Esophagus (tissue), 2 donors: Measurements from ENCODE around the gene CX3CL1. TPM values are rescaled to one million over a fixed set of nuclear protein-coding genes. Genes with fewer than 3 reads are reported as not detected.

Source experiments
- H3K27ac ChIP-seq, 2 donors: one replicate each; pipeline ENCODE4 v1.5.1; 2013; ENCODE audit warnings: low read depth in 2 of 2, mild to moderate bottlenecking in 2 of 2, inconsistent platforms in 1 of 2, low read length in 1 of 2, moderate library complexity in 1 of 2
- H3K27me3 ChIP-seq, 2 donors: one replicate each; pipeline ENCODE4 v1.6.1; 2013; ENCODE audit warnings: low read length in 2 of 2, control low read depth in 1 of 2, mild to moderate bottlenecking in 1 of 2; ENCODE audit not compliant: insufficient read depth in 2 of 2, control insufficient read depth in 1 of 2
- H3K36me3 ChIP-seq, 2 donors: one replicate each; pipeline ENCODE4 v1.6.1; 2013; ENCODE audit warnings: low read length in 1 of 2; ENCODE audit not compliant: control insufficient read depth in 2 of 2, insufficient read depth in 2 of 2
- H3K4me1 ChIP-seq, 2 donors: one replicate each; pipeline ENCODE4 v1.6.1; 2013; ENCODE audit warnings: low read length in 1 of 2; ENCODE audit not compliant: control insufficient read depth in 2 of 2, insufficient read depth in 2 of 2
- H3K4me3 ChIP-seq, 2 donors: one replicate each; pipeline ENCODE4 v1.5.1; 2013; ENCODE audit warnings: low read length in 2 of 2, mild to moderate bottlenecking in 2 of 2, low read depth in 1 of 2, moderate library complexity in 1 of 2
- H3K9me3 ChIP-seq, 2 donors: one replicate each; pipeline ENCODE4 v1.6.1; 2013; ENCODE audit warnings: mild to moderate bottlenecking in 2 of 2, low read depth in 1 of 2, low read length in 1 of 2, moderate library complexity in 1 of 2; ENCODE audit not compliant: control insufficient read depth in 2 of 2, insufficient read depth in 1 of 2
- WGBS, 2 donors: extraction: QIAGEN DNeasy Blood & Tissue Kit; methylation state at CpG; one replicate each; pipeline ENCODE4 v1.1.7; 2013; 5-methylcytosine and 5-hydroxymethylcytosine counted together
- polyA plus RNA-seq, 2 donors: library from polyadenylated mRNA; stranded (reverse); fragments of 200-250 nt; gene quantifications; one replicate each; pipeline ENCODE4 v1.2.3, GENCODE V29; 2013
- donor health status: healthy with polysubstance abuse.
- donor health status: Bipolar disorder and iron deficiency.

Gene CX3CL1
- polyA plus RNA-seq, 2 donors: 5.0 to 5.9 TPM

DNA sequence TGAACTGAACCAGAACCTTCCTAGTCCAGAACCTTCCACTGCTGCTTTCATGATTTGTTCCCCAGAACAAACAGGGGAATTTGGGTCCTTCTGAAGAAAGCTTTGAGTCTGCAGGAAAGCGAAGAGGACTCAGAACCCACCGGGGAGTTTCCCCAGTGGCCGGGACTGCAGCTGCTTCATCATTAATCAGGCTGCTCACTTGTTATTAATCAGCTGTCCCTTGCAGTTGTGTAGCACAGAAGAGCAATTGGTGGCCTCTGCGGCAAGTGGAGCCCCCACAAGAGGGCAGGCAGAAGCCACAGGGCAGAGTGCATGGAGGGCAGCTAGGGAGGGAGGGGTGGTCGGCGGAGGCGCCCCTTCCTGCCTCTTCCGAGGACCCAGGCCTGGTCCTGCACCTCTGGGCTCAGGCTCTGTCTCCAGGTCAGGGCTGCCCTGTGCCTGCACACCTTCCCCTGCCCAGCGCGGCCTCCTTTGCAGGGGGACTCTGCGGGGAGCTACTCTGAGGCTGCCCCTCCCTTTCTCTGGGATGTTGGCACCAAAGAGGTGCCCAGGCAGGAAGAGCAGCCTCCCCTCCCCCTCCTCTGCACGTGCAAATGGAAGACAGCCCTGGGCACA lies 39.2 kb downstream of the CX3CL1 start:
- 54 to 56% methylated on average over 12 of the region's 12 CpGs for WGBS, 2 donors
- Histone ChIP-seq H3K27ac (no peak overlapping the region), H3K4me3 (no peak overlapping the region), H3K9me3 (no peaks in the 10 kb centered on the region), H3K4me1 (peaks cover 0 to 11% of the 10 kb centered on the region in 2 donors), H3K27me3 (no peaks in the 10 kb centered on the region), H3K36me3 (no peaks in the 10 kb centered on the region)

DNA sequence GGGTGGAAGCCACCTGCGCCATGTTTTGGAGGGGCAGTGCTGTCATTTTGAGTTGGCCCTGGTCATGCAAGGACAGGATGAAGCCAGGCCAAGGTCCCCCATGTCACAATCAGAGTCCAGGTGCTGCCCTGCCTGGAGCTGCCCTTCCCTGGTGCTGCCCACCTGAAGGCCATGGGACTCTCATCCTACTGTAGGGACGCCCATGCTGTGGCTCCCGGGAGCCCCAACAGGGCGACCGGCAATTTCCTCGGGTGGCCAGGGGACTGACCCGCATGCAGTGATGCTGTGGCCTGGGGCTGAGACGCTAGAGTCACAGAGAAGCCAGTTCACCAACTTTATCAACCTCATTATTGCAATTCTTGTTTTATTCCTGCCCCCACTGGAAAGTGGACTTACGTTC lies 40.3 kb downstream of the CX3CL1 start:
- peaks cover 0 to 16% of the 10 kb centered on the region in 2 donors for H3K4me1 ChIP-seq
- no peak overlapping the region for H3K27ac ChIP-seq
- no peaks in the 10 kb centered on the region for H3K9me3 ChIP-seq
- H3K4me3 ChIP-seq: no peak overlapping the region
- WGBS, 2 donors: 91 to 93% methylated on average over 9 of the region's 9 CpGs
- no peaks in the 10 kb centered on the region for H3K27me3 ChIP-seq
- no peaks in the 10 kb centered on the region for H3K36me3 ChIP-seq

- 84 to 91% methylated on average over 5 of the region's 5 CpGs for WGBS, 2 donors
- Histone ChIP-seq H3K27me3 (no peaks in the 10 kb centered on the region), H3K36me3 (no peaks in the 10 kb centered on the region), H3K9me3 (no peaks in the 10 kb centered on the region), H3K4me3 (no peak overlapping the region), H3K4me1 (peaks cover 0 to 16% of the 10 kb centered on the region in 2 donors), H3K27ac (no peak overlapping the region)
Measured at GRCh38 chr16:57413301-57413730, 41.0 kb downstream of the CX3CL1 start.

DNA sequence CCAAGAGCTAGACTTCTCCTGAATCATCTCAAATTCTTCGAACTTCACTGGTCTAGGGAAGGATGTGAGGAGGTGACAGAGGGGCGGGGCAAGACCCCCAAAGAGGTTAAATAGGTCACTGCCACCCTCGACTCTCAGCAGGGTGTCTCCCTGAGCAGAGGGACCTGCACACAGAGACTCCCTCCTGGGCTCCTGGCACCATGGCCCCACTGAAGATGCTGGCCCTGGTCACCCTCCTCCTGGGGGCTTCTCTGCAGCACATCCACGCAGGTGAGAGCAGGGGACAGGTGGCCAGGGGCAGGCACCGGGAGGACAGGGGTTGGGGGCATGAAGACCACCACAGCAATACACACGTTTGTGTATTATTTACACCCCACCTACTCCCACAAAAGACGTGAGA lies 41.4 kb downstream of the CX3CL1 start:
- Histone ChIP-seq H3K4me1 (peaks cover 0 to 16% of the 10 kb centered on the region in 2 donors), H3K27me3 (no peaks in the 10 kb centered on the region), H3K9me3 (no peaks in the 10 kb centered on the region), H3K36me3 (no peaks in the 10 kb centered on the region), H3K27ac (no peak overlapping the region), H3K4me3 (no peak overlapping the region)
- WGBS, 2 donors: 56 to 74% methylated on average over 7 of the region's 7 CpGs

GRCh38 chr16:57416084-57416483 lies 43.8 kb downstream of the CX3CL1 start:
- H3K9me3 ChIP-seq: no peaks in the 10 kb centered on the region
- H3K27ac ChIP-seq: no peak overlapping the region
- 85 to 89% methylated on average over 16 of the region's 16 CpGs for WGBS, 2 donors
- H3K4me3 ChIP-seq: no peak overlapping the region
- H3K27me3 ChIP-seq: no peaks in the 10 kb centered on the region
- peaks cover 0 to 7% of the 10 kb centered on the region in 2 donors for H3K4me1 ChIP-seq
- no peaks in the 10 kb centered on the region for H3K36me3 ChIP-seq

- Histone ChIP-seq H3K27ac (no peak overlapping the region), H3K27me3 (no peaks in the 10 kb centered on the region), H3K4me1 (peaks cover 0 to 7% of the 10 kb centered on the region in 2 donors), H3K4me3 (no peak overlapping the region), H3K36me3 (no peaks in the 10 kb centered on the region), H3K9me3 (no peaks in the 10 kb centered on the region)
- 69 to 78% methylated on average over 6 of the region's 6 CpGs for WGBS, 2 donors
Measured at GRCh38 chr16:57419506-57419905, 47.2 kb downstream of the CX3CL1 start.

DNA sequence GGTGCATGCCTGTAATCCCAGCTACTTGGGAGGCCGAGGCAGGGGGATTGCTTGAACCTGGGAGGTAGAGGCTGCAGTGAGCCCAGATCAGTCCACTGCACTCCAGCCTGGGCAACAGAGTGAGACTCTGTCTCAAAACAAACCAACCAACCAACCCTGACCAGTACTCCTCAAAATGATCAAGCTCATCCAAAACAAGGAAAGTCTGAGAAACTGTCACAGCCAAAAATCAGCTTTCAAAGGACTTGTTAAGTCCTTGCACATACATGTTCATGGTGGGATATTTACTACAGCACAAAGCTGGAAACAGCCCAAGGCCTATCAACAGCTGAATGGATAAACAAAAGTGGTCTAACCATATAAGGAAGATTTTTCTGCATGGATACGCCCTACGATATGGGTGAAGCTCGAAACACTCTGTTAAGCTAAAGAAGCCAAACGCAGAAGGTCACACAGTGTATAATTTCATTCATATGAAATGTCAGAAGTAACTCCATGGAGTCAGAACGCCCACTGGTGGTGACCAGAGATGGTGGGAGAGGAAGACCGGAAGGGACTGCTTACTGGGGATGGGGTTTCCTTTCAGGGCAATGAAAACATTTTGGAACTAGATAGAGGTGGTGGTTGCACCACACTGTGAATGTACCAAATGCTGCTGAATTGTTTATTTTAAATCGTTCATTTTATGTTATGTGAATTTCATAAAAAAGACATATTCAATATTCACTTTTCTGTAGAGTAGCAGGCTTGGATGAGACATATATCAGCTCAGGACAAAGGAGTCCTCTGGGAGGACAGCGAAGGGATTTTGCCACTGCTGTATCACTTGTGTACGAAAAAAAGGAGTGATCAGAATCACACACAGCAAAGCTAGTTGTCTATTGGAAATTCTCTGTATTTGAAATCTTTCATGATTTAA lies 50.0 kb downstream of the CX3CL1 start:
- 36 to 44% methylated on average over 10 of the region's 10 CpGs for WGBS, 2 donors
- Histone ChIP-seq H3K4me1 (no peaks in the 10 kb centered on the region), H3K36me3 (no peaks in the 10 kb centered on the region), H3K27me3 (no peaks in the 10 kb centered on the region), H3K9me3 (no peaks in the 10 kb centered on the region), H3K27ac (peak overlapping the region in 1 of 2 donors; percentile 30), H3K4me3 (no peak overlapping the region)

DNA sequence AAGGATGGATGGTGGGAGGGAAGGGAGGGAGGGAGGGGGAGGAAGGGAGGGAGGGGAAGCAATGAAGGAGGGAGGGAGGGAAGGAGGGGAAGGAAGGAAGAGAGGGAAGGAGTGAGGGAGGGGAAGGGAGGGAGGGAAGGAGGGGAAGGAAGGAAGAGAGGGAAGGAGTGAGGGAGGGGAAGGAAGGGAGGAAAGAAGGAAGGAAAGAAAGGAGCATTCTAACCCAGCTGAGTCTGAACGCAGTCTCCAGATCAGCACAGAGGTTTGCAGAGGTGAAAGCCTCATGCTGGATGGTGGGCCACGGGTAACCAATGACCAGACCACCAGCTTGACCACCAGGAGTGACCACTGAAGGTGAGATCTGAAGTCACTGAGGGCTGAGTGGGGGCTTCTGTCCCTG lies 50.9 kb downstream of the CX3CL1 start:
- 81 to 84% methylated on average over 2 of the region's 2 CpGs for WGBS, 2 donors
- H3K4me3 ChIP-seq: no peak overlapping the region

DNA sequence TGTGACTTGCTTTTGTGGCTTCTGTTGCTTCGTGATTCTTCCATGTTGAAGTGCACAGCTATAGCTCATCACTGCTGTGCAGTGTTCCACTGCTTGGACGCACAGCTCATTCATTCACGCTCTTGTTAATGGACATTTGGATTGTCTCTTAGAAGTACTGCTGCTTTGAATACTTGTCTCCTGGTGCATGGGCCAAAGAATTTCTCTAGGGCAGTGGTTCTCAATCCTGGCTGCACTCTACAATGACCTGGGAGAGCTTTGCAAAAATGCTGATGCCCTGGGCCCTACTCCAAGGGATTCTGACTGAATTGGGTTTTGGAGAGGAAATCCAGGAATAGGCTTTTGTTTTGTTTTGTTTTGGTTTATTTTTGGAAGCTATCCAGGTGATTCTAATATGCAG lies 52.3 kb downstream of the CX3CL1 start:
- WGBS, 2 donors: 67 to 88% methylated on average over 3 of the region's 3 CpGs
- Histone ChIP-seq H3K9me3 (no peaks in the 10 kb centered on the region), H3K36me3 (peaks cover 4 to 9% of the 10 kb centered on the region in 2 donors), H3K27ac (no peak overlapping the region), H3K27me3 (no peaks in the 10 kb centered on the region), H3K4me1 (no peaks in the 10 kb centered on the region), H3K4me3 (no peak overlapping the region)

More for the DNA sequence above, 50.9 kb downstream of the CX3CL1 start:
- no peaks in the 10 kb centered on the region for H3K36me3 ChIP-seq
- no peaks in the 10 kb centered on the region for H3K27me3 ChIP-seq
- H3K9me3 ChIP-seq: no peaks in the 10 kb centered on the region
- no peaks in the 10 kb centered on the region for H3K4me1 ChIP-seq
- H3K27ac ChIP-seq: no peak overlapping the region
